ENCODE results near the gene SETD2.
"Not testable (repeated sequence)": the region's sequence is repeated elsewhere in the genome, so short reads cannot be mapped to it uniquely, and the experiment has no call there.

The SETD2 gene, protein sequence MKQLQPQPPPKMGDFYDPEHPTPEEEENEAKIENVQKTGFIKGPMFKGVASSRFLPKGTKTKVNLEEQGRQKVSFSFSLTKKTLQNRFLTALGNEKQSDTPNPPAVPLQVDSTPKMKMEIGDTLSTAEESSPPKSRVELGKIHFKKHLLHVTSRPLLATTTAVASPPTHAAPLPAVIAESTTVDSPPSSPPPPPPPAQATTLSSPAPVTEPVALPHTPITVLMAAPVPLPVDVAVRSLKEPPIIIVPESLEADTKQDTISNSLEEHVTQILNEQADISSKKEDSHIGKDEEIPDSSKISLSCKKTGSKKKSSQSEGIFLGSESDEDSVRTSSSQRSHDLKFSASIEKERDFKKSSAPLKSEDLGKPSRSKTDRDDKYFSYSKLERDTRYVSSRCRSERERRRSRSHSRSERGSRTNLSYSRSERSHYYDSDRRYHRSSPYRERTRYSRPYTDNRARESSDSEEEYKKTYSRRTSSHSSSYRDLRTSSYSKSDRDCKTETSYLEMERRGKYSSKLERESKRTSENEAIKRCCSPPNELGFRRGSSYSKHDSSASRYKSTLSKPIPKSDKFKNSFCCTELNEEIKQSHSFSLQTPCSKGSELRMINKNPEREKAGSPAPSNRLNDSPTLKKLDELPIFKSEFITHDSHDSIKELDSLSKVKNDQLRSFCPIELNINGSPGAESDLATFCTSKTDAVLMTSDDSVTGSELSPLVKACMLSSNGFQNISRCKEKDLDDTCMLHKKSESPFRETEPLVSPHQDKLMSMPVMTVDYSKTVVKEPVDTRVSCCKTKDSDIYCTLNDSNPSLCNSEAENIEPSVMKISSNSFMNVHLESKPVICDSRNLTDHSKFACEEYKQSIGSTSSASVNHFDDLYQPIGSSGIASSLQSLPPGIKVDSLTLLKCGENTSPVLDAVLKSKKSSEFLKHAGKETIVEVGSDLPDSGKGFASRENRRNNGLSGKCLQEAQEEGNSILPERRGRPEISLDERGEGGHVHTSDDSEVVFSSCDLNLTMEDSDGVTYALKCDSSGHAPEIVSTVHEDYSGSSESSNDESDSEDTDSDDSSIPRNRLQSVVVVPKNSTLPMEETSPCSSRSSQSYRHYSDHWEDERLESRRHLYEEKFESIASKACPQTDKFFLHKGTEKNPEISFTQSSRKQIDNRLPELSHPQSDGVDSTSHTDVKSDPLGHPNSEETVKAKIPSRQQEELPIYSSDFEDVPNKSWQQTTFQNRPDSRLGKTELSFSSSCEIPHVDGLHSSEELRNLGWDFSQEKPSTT (N-terminal part only)

DNA sequence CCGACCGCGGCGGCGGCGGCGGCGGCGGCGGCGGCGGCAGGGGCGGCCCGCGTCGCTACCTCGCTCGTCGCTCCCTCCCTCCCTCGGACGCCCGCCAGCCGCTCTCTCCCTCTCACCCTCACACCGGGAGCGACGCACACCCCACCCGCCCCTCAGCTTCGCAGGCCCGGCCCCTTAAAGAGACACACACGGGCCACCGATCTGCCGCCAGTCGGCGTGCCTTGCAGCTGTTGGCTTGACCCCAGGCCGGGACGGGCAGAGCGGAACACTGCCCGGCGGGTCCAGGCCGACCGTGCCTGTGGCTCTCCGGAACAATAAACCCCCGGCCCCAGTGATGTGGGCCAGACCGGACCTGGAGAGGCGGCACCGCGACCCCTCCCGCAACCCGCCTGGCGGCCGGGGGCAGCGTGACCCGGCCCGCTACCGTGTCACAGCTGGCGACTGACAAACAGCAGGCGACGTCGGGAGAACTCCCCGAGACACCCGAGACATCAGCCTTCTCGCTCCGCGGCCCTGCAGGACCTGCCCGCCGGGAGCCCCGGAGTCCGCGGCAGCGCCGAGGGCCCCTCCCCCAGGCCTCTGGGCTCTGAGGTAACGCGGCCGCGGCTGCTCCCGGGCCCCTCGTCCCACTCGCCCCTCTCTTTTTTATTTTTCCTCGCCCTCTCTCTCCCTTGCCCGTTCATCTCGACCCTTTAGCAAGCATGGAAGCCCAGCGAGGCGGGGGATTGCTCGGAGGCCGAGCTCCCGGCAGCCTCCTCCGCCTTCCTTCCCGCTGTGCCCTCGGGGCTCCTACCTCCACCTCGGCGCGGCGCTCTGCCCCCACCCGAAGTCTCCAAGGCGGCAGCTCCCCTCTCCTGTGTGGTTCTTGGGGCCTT lies at the start of gene SETD2:
TSS of gene SETD2 (minus strand) at position 107 of the 875 bp plus-strand sequence. CDS start 189 bp downstream, outside the sequence.
- peak; percentile 48 to 94 (median 86) for DNase-seq

DNA sequence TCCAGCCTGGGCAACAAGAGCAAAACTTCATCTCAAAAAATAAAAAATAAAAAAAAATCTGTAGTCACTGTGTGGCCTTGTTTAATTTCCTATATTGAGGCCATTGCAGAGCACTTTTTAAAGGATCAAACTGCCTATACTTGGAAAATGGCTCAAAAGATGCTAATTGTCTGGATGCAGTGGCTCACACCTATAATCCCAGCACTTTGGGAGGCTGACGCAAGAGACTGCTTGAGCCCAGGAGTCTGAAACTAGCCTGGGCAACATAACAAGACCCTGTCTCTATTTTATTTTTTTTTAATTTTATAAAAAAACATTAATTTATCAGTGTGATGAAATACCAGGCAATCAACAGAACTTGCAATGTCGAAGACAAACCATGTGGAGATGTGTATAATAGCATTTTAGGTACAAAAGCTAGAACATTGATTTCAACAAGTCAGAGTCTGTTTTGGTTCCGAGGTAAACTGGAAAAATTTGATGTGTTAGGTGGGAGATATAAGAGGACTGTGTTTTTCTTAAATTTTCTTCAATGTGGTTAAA lies 47.0 kb upstream of the SETD2 start:
- no peak for DNase-seq

DNA sequence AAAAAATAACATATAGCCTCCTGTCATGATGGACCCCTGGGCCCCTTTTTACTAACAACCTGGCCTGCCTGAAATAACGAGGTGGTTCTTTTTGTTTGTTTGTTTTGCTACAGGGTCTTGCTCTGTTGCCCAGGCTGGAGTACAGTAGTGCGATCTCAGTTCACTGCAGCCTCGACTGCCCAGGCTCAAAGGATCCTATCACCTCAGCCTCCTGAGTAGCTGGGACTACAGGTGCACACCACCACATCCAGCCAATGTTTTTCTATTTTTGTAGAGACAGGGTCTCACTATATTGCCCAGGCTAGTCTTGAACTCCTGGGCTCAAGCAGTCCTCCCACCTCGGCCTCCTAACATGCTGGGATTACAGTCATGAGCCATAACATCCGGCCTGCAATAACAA lies 42.1 kb upstream of the SETD2 start:
- not testable (repeated sequence) for DNase-seq

DNA sequence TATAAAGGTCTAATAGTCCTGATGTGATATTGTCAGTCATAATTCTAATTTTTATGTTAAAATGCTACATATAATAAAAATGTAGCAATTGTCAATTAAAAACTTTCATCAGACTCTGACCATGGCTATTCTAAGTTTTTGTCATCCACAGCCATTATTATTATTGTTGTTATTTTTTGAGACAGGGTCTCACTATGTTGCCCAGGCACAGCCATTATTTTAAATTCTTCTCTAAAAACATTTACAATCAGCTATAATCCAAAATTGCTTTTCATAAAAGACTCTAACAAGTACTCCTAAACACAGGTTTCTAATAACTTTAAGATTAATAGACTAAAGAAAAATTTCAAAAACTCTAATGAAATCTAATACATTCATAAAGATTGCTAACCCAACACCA lies 41.0 kb upstream of the SETD2 start:
- DNase-seq, result no peak

DNA sequence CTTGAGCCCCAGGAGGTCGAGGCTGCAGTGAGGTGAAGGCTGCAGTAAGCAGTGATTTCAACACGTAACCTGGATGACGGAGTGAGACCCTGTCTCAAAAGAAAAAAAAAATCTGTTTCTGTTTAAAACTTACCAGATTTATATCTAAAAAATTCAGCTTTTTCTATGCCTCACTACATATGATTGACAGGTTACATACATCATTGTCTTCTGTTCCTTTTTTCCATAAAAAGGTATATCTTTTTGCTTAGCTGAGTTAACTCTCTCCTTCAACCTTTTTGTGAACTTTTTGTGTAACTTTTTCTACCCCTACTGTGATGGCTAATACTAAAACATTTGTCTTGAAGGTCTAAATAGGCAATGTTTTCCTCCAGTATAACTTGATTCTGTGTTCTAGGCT lies 38.6 kb upstream of the SETD2 start:
- no peak for DNase-seq

DNA sequence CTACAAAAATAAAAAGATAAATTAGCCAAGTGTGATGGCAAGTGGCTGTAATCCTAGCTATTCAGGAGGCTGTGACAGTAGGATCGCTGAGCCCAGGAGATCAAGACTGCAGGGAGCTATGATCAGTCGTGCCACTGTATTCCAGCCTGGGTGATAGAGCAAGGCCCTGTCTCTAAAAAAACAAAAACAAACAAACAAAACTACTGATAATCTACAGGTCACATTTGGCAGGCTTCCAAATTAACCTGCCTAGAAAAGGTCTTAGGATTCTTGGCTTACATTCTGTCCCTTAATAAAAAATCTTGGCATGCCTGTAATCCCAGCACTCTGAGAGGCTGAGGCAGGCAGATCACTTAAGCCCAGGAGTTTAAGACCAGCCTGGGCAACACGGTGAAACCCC lies 33.4 kb upstream of the SETD2 start:
- DNase-seq, result no peak

DNA sequence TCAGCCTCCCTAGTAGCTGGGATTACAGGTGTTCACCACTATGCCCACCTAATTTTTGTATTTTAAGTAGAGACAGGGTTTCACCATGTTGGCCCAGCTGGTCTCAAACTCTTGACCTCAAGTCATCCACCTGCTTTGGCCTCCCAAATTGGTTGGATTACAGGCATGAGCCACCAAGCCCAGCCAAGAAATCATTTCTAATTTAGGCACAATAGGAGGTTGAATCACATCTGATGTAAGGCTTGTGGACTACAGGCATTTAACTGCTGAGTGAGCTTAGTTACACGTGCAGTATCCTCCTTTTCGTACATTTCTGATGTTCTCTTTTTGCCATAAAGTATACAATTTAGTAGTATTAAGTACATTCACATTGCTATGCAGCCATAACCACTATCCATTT lies 31.1 kb upstream of the SETD2 start:
- DNase-seq, result peak in 1 of 14 donors; percentile 2

DNA sequence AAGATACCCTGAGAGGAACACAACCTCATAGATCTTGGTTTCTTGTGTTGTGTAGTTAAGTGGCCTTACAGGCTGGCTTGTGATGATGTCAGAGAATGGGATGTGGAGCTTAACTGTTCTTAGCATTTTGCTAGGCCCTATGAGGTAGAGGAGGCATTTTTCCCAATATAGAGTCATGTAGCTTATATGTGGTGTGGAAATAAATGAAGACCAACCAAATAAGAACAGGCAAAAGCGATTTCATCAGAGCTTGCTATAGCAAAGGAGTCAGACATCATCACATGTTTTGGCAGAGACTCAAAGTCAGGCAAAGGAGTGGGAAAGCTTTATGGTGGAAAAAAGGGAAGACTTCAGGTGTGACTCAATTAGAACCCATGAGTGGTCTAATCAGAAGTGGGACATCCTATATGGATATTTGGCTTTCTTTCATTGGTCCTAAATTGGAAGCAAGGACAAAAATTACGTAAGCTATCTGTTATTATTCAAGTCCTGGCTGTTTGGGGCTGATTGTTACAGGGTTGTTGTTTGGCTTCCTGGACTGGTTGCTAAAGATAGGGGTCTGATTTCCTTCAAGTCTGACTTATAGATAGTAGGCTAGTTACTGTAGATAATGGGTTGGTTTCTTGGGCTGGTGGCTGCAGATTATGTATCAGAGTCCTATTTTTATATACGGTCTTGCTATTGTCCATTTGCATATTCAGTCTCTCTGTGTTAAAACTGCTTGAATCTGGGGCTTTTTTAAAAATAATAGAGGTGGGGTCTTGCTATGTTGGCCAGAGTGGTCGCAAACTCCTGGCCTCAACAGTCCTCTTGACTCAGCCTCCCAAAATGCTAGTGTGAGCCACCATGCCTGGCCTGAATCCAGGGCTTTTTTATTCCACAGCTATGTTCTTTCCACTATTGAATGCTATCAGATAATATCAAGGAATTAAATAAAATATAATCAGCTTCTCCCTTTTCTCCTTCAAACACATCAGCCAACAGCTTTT lies 30.3 kb upstream of the SETD2 start:
- DNase-seq, result no peak

DNA sequence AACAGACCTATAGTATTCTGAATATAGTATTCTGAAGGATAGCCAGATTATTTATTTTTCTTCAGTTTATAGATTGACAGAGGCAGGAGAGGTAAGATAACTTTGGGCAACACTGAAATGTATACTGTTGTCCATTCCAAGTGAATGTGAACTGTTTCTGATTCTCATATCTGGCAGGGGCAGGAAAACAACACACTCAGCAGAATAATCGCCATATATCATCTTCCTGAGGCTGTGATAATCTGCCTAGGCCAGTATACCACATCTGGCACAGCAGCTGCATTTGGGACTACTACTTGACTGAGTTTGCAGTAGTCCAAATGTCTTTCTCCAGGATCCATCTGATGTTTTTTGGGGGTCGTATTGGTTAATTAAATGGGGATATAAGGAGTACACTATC lies 22.4 kb upstream of the SETD2 start:
- no peak for DNase-seq

DNA sequence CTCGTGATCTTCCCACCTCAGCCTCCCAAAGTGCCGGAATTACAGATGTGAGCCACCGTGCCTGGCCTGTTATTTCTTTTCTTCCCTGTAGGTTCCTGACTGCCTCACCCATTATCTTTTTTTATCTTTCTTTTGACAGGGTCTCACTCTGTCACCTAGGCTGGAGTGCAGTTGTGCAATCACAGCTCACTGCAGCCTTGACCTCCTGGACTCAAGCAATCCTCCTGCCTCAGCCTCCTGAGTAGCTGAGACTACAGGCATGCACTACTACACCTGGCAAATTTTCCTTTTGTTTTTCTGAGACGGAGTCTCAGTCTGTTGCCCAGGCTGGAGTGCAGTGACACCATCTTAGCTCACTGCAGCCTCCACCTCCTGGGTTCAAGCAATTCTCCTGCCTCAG lies 17.8 kb upstream of the SETD2 start:
- DNase-seq, result not testable (repeated sequence)

DNA sequence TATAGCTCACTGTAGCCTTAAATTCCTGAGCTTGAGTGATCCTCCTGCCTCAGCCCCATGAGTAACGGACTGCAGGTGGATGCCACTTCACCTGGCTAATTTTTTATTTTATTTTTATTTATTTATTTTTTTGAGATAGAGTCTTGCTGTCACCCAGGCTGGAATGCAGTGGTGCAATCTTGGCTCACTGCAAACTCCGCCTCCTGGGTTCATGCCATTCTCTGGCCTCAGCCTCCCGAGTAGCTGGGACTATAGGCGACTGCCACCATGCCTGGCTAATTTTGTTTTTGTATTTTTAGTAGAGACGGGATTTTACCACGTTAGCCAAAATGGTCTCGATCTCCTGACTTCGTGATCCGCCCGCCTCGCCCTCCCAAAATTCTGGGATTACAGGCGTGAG lies 16.1 kb upstream of the SETD2 start:
- not testable (repeated sequence) for DNase-seq

DNA sequence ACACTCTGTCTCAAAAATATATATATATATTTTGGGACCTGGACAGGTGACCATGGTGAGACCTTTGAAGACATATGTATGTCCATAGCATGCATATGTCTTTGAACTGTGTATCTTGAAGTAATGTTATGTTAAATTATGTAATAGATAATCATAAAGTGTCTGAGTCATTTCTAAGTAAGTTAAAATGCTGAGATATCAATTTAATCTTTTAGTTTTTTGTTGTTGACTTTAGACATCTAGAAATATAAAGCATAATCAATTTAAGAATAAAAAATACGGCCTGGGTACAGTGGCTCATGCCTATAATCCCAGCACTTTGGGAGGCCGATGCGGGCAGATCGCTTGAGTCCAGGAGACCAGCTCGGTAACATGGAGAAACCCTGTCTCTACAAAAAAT lies 12.7 kb upstream of the SETD2 start:
- DNase-seq, result no peak

DNA sequence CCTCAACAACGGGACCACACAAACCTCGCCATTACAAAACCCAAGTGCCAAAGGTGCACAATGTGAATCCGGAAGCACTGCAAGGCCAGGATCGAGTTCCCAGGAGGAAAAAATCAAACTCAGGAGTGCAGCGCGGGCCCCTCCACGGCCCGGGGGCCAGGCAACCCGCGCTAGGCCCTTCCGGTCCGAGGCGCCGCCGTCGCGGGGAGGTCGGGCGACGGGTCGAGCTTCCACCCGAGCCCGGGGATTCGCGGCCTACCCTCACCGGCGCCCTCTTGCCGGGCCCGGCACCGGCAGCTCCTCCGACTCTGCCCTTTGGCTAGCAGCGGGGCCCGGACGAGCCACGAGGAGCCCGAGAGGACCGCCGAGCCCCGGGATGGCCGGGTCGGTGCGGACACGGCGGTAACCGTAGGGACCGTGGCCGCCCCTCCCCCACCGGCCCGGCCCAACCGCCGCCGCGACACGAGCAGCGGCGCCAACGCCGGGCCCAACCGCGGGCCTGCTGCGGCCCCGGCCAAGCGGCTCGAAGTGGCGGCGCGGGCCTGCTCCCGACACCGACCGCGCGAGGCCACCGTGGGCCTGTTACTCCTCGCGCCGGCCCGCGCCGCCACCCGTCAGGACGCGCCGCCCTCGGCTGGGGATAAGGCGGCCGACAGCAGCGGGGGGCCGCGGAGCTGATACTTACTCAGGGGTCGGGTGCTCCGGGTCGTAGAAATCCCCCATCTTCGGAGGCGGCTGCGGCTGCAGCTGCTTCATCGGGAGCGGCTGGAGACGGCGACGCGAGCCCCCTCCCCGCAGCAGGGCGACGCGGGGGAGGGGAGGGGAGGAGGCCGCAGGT lies 525 bp downstream of the SETD2 start:
- DNase-seq, result peak in 12 of 14 donors; percentile 16 to 83 (median 50)

DNA sequence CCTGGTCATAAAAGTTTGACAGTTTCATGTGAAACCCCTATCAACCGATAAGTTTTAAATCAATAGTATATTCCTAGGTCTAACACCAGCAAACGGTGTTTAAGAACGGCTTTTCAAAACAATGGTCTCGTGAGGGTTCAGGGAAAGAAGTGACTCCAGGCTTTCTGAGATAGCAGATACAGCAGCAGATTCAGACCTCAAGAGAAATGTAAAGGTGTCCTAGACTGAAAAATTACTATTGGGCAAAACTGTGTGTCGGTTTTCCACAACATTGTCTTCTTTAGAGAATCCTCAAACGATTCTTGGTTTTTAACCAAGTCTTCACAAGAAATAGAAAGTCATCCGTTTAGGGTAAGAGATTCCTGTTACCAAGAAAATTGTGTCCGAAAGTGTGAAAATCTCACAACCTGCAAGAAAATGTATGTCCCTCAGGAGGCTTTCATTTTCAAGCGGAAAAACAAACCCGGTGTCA lies 1.2 kb downstream of the SETD2 start:
- DNase-seq, result no peak

DNA sequence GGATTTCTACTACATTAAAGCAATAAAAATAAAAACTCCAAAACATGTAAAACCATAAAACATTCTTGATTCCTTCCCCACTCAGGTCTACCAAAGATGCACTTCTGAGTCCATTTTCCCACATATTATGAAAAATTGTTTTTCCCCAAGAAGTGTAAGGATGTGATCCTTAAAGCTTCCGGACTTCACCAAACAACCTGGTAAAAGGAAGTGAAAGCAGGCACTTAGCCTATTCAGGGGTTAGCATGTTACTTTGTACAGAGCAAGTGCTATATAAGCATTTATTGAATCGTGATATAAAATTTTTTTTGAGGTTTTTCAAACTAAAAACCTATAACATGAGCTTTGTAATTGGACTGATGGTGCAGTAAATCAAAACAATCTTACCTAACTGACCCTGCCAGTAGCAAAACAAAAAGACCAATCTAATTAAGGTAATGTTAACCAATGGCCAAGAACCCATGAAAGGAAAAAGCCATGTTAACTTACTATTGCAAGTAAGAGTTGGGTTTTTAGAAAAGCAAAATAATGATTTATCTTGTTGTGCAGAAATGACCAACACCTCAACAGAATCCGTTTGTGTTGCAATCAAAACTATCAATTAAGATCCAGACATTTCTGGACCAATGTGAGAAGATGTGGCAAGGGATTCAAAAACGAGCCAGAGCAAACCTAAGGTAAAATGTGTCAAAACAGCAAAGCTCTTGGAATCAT lies 1.8 kb downstream of the SETD2 start:
- DNase-seq, result no peak

DNA sequence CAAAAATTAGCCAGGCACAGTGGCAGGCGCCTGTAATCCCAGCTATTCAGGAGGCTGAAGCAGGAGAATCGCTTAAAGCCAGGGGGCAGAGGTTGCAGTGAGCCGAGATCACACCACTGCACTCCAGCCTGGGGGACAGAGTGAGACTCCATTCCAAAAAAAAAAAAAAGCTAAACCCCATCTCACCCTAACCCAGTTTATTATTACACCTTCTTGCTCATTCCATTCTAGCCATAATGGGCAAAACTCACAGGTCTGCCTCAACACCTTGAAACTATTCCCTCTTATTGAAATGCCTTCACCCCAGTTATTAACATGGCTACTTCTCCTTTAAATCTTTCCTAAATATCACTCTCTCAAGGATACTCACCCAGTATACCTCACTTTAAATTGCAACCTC lies 4.1 kb downstream of the SETD2 start:
- no peak for DNase-seq

DNA sequence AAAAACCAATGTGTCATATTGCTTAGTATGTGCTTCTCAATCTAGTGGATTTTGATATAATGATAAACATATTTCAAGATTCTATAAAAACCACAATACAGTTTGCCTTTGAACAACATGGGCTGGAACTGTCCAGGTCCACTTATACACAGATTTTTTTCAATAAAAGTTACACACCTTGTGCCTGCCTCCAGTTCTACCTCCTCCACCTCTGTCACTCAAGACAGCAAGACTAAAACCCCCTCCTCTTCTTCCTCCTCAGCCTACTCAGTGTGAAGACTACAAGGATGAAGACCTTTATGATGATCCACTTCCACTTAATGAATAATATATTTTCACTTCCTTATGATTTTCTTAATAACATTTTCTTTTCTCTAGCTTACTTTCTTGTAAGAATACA lies 5.7 kb downstream of the SETD2 start:
- DNase-seq, result no peak

DNA sequence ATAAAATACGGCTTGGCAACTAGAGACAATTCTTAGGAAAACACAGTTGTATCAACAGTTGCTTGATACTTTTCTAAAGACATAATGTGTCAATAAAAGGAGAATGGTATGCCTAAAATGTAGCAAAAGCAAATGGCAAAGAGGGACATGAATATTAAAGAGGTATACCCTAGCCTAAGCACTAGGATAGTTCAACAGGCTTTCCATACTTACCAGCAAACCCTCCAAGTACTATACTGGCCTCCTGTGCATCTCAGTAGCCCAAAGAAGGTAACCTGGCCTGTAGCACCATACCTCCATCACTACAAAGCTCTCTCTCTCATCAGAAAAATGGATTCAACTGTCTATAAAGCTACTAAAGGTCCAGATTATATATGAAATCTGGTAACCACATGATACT lies 7.5 kb downstream of the SETD2 start:
- no peak for DNase-seq

All from C1 segment of cervical spinal cord (tissue), 14 donors.